Hepatocyte (in vitro differentiated cells): ENCODE data around the gene PTGES.

Experiments used
- EZH2 ChIP-seq: fragments of 200-600 bp; sonication (generic); IDR thresholded peaks from 2 replicates; pipeline ENCODE4 v1.6.1; 2016; ENCODE audit warnings: antibody characterized with exemption, mild to moderate bottlenecking, borderline replicate concordance
- EZH2phosphoT487 ChIP-seq: fragments of 200-600 bp; sonication (generic); IDR thresholded peaks from one replicate; pipeline ENCODE4 v1.6.1; 2018; ENCODE audit warnings: antibody characterized with exemption, mild to moderate bottlenecking, low read depth, moderate library complexity; ENCODE audit not compliant: unreplicated experiment, severe bottlenecking
- TF ChIP-seq, protein P1 (sequence below): fragments of 200-600 bp; sonication (generic); IDR thresholded peaks from 2 replicates; pipeline ENCODE4 v1.5.1; 2016; ENCODE audit warnings: antibody characterized with exemption, mild to moderate bottlenecking; ENCODE audit not compliant: poor library complexity

- TF ChIP-seq, protein P1, sequence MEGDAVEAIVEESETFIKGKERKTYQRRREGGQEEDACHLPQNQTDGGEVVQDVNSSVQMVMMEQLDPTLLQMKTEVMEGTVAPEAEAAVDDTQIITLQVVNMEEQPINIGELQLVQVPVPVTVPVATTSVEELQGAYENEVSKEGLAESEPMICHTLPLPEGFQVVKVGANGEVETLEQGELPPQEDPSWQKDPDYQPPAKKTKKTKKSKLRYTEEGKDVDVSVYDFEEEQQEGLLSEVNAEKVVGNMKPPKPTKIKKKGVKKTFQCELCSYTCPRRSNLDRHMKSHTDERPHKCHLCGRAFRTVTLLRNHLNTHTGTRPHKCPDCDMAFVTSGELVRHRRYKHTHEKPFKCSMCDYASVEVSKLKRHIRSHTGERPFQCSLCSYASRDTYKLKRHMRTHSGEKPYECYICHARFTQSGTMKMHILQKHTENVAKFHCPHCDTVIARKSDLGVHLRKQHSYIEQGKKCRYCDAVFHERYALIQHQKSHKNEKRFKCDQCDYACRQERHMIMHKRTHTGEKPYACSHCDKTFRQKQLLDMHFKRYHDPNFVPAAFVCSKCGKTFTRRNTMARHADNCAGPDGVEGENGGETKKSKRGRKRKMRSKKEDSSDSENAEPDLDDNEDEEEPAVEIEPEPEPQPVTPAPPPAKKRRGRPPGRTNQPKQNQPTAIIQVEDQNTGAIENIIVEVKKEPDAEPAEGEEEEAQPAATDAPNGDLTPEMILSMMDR = no peak
- TF ChIP-seq EZH2 (no peak), EZH2phosphoT487 (no peak)
Measured at GRCh38 chr9:129710169-129710453, 42.7 kb downstream of the PTGES start.
